Mammary epithelial cell (primary cell): ENCODE data around the gene PTGER4.

Experiments used
- EZH2 ChIP-seq: IDR thresholded peaks from 2 replicates; pipeline ENCODE4 v1.6.1; 2012; ENCODE audit warnings: low read length, inconsistent platforms, borderline replicate concordance
- TF ChIP-seq, protein P1 (sequence below), 2 donors: IDR thresholded peaks in 1 of 2; conservative IDR thresholded peaks in 1 of 2; 2 replicates each; pipeline ENCODE4 v1.5.1; 2011 to 2012; ENCODE audit warnings: inconsistent platforms in 2 of 2, low read length in 2 of 2, mild to moderate bottlenecking in 2 of 2, control low read depth in 1 of 2, low read depth in 1 of 2; ENCODE audit not compliant: insufficient read depth in 1 of 2; ENCODE audit errors: extremely low read depth in 1 of 2

DNA sequence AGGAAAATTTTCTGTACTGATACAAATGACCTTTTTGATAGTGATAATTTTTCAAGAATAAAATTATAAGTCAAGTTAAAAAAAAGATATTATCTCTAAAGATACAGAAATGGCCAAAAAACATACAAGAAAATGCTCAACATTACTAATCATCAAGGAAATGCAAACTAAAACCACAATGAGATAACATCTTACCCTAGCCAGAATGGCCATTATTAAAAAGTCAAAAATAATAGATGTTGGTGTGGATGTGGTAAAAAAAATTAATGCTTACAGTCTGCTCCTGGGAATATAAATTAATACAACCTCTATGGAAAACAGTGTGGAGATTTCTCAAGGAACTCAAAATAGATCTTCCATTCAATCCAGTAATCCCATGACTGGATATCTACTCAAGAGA, 22.9 kb upstream of the PTGER4 start:
- no peak for TF ChIP-seq EZH2
- TF ChIP-seq, protein P1, sequence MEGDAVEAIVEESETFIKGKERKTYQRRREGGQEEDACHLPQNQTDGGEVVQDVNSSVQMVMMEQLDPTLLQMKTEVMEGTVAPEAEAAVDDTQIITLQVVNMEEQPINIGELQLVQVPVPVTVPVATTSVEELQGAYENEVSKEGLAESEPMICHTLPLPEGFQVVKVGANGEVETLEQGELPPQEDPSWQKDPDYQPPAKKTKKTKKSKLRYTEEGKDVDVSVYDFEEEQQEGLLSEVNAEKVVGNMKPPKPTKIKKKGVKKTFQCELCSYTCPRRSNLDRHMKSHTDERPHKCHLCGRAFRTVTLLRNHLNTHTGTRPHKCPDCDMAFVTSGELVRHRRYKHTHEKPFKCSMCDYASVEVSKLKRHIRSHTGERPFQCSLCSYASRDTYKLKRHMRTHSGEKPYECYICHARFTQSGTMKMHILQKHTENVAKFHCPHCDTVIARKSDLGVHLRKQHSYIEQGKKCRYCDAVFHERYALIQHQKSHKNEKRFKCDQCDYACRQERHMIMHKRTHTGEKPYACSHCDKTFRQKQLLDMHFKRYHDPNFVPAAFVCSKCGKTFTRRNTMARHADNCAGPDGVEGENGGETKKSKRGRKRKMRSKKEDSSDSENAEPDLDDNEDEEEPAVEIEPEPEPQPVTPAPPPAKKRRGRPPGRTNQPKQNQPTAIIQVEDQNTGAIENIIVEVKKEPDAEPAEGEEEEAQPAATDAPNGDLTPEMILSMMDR (conservative IDR thresholded peaks at IDR 0.05 in 1 of 2, IDR thresholded peaks at IDR 0.05 in 1 of 2; ENCODE audit: extremely low read depth in 1 of 2, insufficient read depth in 1 of 2, low read depth in 1 of 2, low read length in 2 of 2): no peak
